ENCODE measurements around the gene PLXNA4.

The PLXNA4 gene

GRCh38 chr7:132437730-132438129, 138.5 kb downstream of the PLXNA4 start:
- TF ChIP-seq TAF1 (IDR thresholded peaks at IDR 0.05; ENCODE audit: borderline replicate concordance, insufficient read depth, low read length) (no peak), POLR2AphosphoS5 (IDR thresholded peaks at IDR 0.05; ENCODE audit: low read depth, low read length) (no peak), REST (IDR thresholded peaks at IDR 0.05; ENCODE audit: insufficient read depth in 1 of 2, low read depth in 2 of 2, low read length in 2 of 2) (no peak), FOXP2 (optimal IDR thresholded peaks at IDR 0.05; ENCODE audit: borderline replicate concordance, extremely low read depth, extremely low read length, insufficient read depth) (no peak), SIN3A (IDR thresholded peaks at IDR 0.05; ENCODE audit: borderline replicate concordance, insufficient read depth, low read length) (no peak)

- TF ChIP-seq REST (IDR thresholded peaks at IDR 0.05; ENCODE audit: insufficient read depth in 1 of 2, low read depth in 2 of 2, low read length in 2 of 2) (no peak), SIN3A (IDR thresholded peaks at IDR 0.05; ENCODE audit: borderline replicate concordance, insufficient read depth, low read length) (0 out of 2 replicates have a peak, but pooled peaks have one; percentile 20), POLR2AphosphoS5 (IDR thresholded peaks at IDR 0.05; ENCODE audit: low read depth, low read length) (no peak), FOXP2 (optimal IDR thresholded peaks at IDR 0.05; ENCODE audit: borderline replicate concordance, extremely low read depth, extremely low read length, insufficient read depth) (no peak), TAF1 (IDR thresholded peaks at IDR 0.05; ENCODE audit: borderline replicate concordance, insufficient read depth, low read length) (no peak)
These were observed 140.1 kb downstream of the PLXNA4 start for GRCh38 chr7:132436121-132436520.

- TF ChIP-seq SIN3A (IDR thresholded peaks at IDR 0.05; ENCODE audit: borderline replicate concordance, insufficient read depth, low read length) (no peak), TAF1 (IDR thresholded peaks at IDR 0.05; ENCODE audit: borderline replicate concordance, insufficient read depth, low read length) (no peak), FOXP2 (optimal IDR thresholded peaks at IDR 0.05; ENCODE audit: borderline replicate concordance, extremely low read depth, extremely low read length, insufficient read depth) (no peak), POLR2AphosphoS5 (IDR thresholded peaks at IDR 0.05; ENCODE audit: low read depth, low read length) (no peak), REST (IDR thresholded peaks at IDR 0.05; ENCODE audit: insufficient read depth in 1 of 2, low read depth in 2 of 2, low read length in 2 of 2) (no peak)
These were observed 141.0 kb downstream of the PLXNA4 start for GRCh38 chr7:132435016-132435990.

- TF ChIP-seq REST (IDR thresholded peaks at IDR 0.05; ENCODE audit: insufficient read depth in 1 of 2, low read depth in 2 of 2, low read length in 2 of 2) (no peak), FOXP2 (optimal IDR thresholded peaks at IDR 0.05; ENCODE audit: borderline replicate concordance, extremely low read depth, extremely low read length, insufficient read depth) (no peak), TAF1 (IDR thresholded peaks at IDR 0.05; ENCODE audit: borderline replicate concordance, insufficient read depth, low read length) (no peak)
These were observed 142.2 kb downstream of the PLXNA4 start for GRCh38 chr7:132434041-132434440.
